NCI-H1105 treated with DMSO at 0.1 percent for 48 hours (cell line): Measurements from ENCODE around the gene ARHGAP9.
"Not testable (repeated sequence)": the region's sequence is repeated elsewhere in the genome, so short reads cannot be mapped to it uniquely, and the experiment has no call there.

ENCODE experiments used
- DNase-seq: peaks from one replicate; lab custom pipeline; 2025; lab: John Stamatoyannopoulos, UW

The ARHGAP9 gene

DNA sequence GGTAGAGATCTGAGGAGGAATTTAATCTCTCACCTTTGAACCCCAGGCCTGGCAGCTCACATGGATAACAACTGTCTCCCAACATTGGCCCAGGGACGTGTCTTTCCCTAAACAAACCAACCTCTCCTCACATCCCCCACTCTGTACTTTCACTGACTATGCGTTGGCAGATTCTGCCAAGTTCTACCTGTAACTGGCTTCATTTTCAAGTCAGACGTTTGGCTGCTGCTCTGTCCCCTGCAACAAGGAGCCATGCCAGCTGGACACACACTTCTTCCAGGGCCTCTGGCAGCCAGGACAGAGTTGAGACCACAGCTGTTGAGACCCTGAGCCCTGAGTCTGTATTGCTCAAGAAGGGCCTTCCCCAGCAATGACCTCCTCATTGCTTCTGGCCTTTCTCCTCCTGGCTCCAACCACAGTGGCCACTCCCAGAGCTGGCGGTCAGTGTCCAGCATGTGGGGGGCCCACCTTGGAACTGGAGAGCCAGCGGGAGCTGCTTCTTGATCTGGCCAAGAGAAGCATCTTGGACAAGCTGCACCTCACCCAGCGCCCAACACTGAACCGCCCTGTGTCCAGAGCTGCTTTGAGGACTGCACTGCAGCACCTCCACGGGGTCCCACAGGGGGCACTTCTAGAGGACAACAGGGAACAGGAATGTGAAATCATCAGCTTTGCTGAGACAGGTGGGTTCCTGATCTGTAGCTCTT, 45.0 kb downstream of the ARHGAP9 start, which contains the start of gene INHBC:
Gene INHBC, plus strand, starts transcription at position 268 of the 707 bp plus-strand sequence. Its CDS starts 103 bp downstream, at position 371.
- no peak for DNase-seq

GRCh38 chr12:57433370-57433769, 46.3 kb downstream of the ARHGAP9 start:
- DNase-seq, result no peak

- DNase-seq, result no peak
Measured at GRCh38 chr12:57431654-57432188, 47.9 kb downstream of the ARHGAP9 start.

- DNase-seq, result peak; percentile 87
Measured at GRCh38 chr12:57430931-57431566, 48.6 kb downstream of the ARHGAP9 start, which contains the start of gene R3HDM2. Gene R3HDM2, minus strand, starts transcription at chr12:57431043. Its CDS starts 120,615 bp downstream, at chr12:57310428.

GRCh38 chr12:57430112-57430930, 49.3 kb downstream of the ARHGAP9 start:
- no peak for DNase-seq

DNA sequence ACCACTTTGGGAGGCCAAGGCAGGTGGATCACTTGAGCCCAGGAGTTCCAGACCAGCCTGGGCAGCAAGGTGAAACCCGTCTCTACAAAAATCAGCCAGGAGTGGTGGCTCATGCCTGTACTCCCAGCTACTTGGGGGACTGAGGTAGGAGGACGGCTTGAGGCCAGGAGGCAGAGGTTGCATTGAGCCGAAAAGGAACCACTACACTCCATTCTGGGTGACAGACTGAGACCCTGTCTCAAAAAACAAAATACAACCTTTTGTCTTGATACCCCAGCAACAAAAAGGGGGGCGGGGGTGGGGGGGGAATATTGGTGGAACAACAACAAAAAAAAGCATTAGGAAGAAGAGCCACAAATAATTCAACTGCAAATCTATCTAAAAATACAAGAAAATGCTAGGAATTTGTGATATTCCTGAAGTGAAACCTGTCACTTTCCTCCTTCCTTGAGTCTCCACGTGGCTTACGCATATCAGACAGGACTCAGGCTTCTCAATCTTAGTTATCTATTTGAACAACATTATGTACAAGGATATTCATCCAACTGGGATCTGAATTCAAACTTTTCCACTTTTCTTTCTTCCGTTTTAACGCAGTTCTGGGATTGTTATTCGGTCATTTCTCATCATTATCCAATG, 50.1 kb downstream of the ARHGAP9 start:
- DNase-seq, result no peak

GRCh38 chr12:57428965-57429364, 50.7 kb downstream of the ARHGAP9 start:
- DNase-seq, result no peak

GRCh38 chr12:57426948-57427347, 52.7 kb downstream of the ARHGAP9 start:
- not testable (repeated sequence) for DNase-seq
